Fibroblast of lung (primary cell): ENCODE measurements around the gene CCDC30. TPM values are rescaled to one million over a fixed set of nuclear protein-coding genes. Genes with fewer than 3 reads are reported as not detected.

Experiments
- DNase-seq, 2 donors: peaks; one replicate each; pipeline versions ENCODE4 v3.0.0 to v3.0.0-alpha.2; 2010; ENCODE audit warnings: low read depth in 2 of 2
- H2AFZ ChIP-seq: 2 replicates; pipeline ENCODE4 v1.5.1; 2012; ENCODE audit warnings: low read length, control low read depth, inconsistent platforms
- H3K27ac ChIP-seq: 2 replicates; pipeline ENCODE4 v1.5.1; 2011; ENCODE audit warnings: low read length, control low read depth; ENCODE audit not compliant: insufficient read depth
- H3K27me3 ChIP-seq: 2 replicates; pipeline ENCODE4 v1.5.1; 2011; ENCODE audit warnings: mild to moderate bottlenecking, low read length; ENCODE audit not compliant: control insufficient read depth, insufficient read depth
- H3K36me3 ChIP-seq: 2 replicates; pipeline ENCODE4 v1.5.1; 2011; ENCODE audit warnings: low read length; ENCODE audit not compliant: control insufficient read depth, insufficient read depth
- H3K4me1 ChIP-seq: 2 replicates; pipeline ENCODE4 v1.5.1; 2011; ENCODE audit warnings: low read length; ENCODE audit not compliant: control insufficient read depth, insufficient read depth; ENCODE audit errors: extremely low read depth
- H3K4me2 ChIP-seq: 2 replicates; pipeline ENCODE4 v1.5.1; 2011; ENCODE audit warnings: low read length, control low read depth; ENCODE audit not compliant: insufficient read depth; ENCODE audit errors: extremely low read depth
- H3K4me3 ChIP-seq, 4 experiments: fragments of 200-600 bp in 1 of 4; sonication (generic) in 1 of 4; replicated peaks in 1 of 4; 2 replicates each; pipeline ENCODE4 v1.5.1; 2011 to 2016; ENCODE audit warnings: low read length in 4 of 4, low read depth in 3 of 4, mild to moderate bottlenecking in 3 of 4, control low read depth in 2 of 4, inconsistent platforms in 1 of 4, mixed read lengths in 1 of 4; ENCODE audit not compliant: insufficient read depth in 1 of 4; ENCODE audit errors: control extremely low read depth in 1 of 4
- H3K79me2 ChIP-seq: 2 replicates; pipeline ENCODE4 v1.5.1; 2012; ENCODE audit warnings: mild to moderate bottlenecking, low read length, inconsistent platforms; ENCODE audit not compliant: control insufficient read depth, insufficient read depth
- H3K9ac ChIP-seq: 2 replicates; pipeline ENCODE4 v1.5.1; 2011; ENCODE audit warnings: mild to moderate bottlenecking, low read length, control low read depth; ENCODE audit not compliant: insufficient read depth
- H3K9me3 ChIP-seq: 2 replicates; pipeline ENCODE4 v1.5.1; 2012; ENCODE audit warnings: low read depth, low read length; ENCODE audit not compliant: control insufficient read depth, insufficient read depth
- H4K20me1 ChIP-seq: 2 replicates; pipeline ENCODE4 v1.5.1; 2011; ENCODE audit warnings: low read length; ENCODE audit not compliant: control insufficient read depth, insufficient read depth; ENCODE audit errors: extremely low read depth
- CTCF ChIP-seq, 2 donors: IDR thresholded peaks in 1 of 2; conservative IDR thresholded peaks in 1 of 2; 1 replicate in 1 of 2; 2 replicates in 1 of 2; pipeline ENCODE4 v1.5.1; 2011 to 2012; ENCODE audit warnings: low read length in 2 of 2, control low read depth in 1 of 2, inconsistent platforms in 1 of 2, low read depth in 1 of 2, mild to moderate bottlenecking in 1 of 2
- EZH2 ChIP-seq: IDR thresholded peaks from 2 replicates; pipeline ENCODE4 v1.5.1; 2012; ENCODE audit warnings: low read length, control low read depth, mild to moderate bottlenecking; ENCODE audit errors: missing control alignments
- polyA plus RNA-seq, 2 donors: library from polyadenylated mRNA; depleted of rRNA in 1 of 2; stranded (reverse) in 1 of 2; unstranded in 1 of 2; fragments of >200 nt; gene quantifications; 2 replicates each; pipeline ENCODE4 v1.2.1, GENCODE V29; 2011 to 2012; ENCODE audit warnings: missing spikeins in 1 of 2
- total RNA-seq: library from RNA; depleted of rRNA; stranded (reverse); fragments of >200 nt; gene quantifications from 2 replicates; pipeline ENCODE4 v1.2.1, GENCODE V29; 2014

CCDC30 gene
- total and polyA plus RNA-seq, 2 donors (not counting 1 experiment from before 2014, with no cell fraction given): 0.56 to 1.3 TPM

GRCh38 chr1:42669936-42670335 lies 206.8 kb downstream of the CCDC30 start:
- no peaks in the 10 kb centered on the region for H3K9me3 ChIP-seq
- no peaks in the 10 kb centered on the region for H3K27me3 ChIP-seq
- H3K27ac ChIP-seq: no peak overlapping the region
- H2AFZ ChIP-seq: no peak overlapping the region
- H3K79me2 ChIP-seq: no peaks in the 10 kb centered on the region
- no peak overlapping the region for H3K4me2 ChIP-seq
- no peaks in the 10 kb centered on the region for H3K4me1 ChIP-seq
- DNase-seq: no peak
- TF ChIP-seq EZH2: no peak
- no peaks in the 10 kb centered on the region for H4K20me1 ChIP-seq
- H3K36me3 ChIP-seq: peaks cover 4% of the 10 kb centered on the region
- H3K9ac ChIP-seq: no peak overlapping the region
- H3K4me3 ChIP-seq: no peak overlapping the region

GRCh38 chr1:42670425-42670824 lies 207.3 kb downstream of the CCDC30 start:
- H3K27ac ChIP-seq: no peak overlapping the region
- TF ChIP-seq CTCF (conservative IDR thresholded peaks at IDR 0.05 in 1 of 2, IDR thresholded peaks at IDR 0.05 in 1 of 2; ENCODE audit: low read depth in 1 of 2, low read length in 2 of 2) (no peak), EZH2 (no peak)
- no peaks in the 10 kb centered on the region for H4K20me1 ChIP-seq
- no peak overlapping the region for H3K4me3 ChIP-seq
- no peak overlapping the region for H3K9ac ChIP-seq
- no peaks in the 10 kb centered on the region for H3K9me3 ChIP-seq
- no peak for DNase-seq
- H3K79me2 ChIP-seq: no peaks in the 10 kb centered on the region
- no peak overlapping the region for H2AFZ ChIP-seq
- peaks cover 4% of the 10 kb centered on the region for H3K36me3 ChIP-seq
- H3K4me2 ChIP-seq: no peak overlapping the region
- no peaks in the 10 kb centered on the region for H3K4me1 ChIP-seq
- H3K27me3 ChIP-seq: no peaks in the 10 kb centered on the region

- Histone ChIP-seq H3K4me1 (no peaks in the 10 kb centered on the region), H3K9ac (no peak overlapping the region), H4K20me1 (no peaks in the 10 kb centered on the region), H3K27me3 (no peaks in the 10 kb centered on the region), H3K4me3 (no peak overlapping the region), H3K9me3 (no peaks in the 10 kb centered on the region), H3K4me2 (no peak overlapping the region), H3K36me3 (no peaks in the 10 kb centered on the region), H2AFZ (no peak overlapping the region), H3K79me2 (no peaks in the 10 kb centered on the region), H3K27ac (no peak overlapping the region)
- peak in 1 of 2 donors; percentile 33 for DNase-seq
- TF ChIP-seq EZH2: no peak
- TF ChIP-seq CTCF (conservative IDR thresholded peaks at IDR 0.05 in 1 of 2, IDR thresholded peaks at IDR 0.05 in 1 of 2; ENCODE audit: low read depth in 1 of 2, low read length in 2 of 2): no peak
These were observed 211.1 kb downstream of the CCDC30 start for GRCh38 chr1:42674214-42674613.
